ENCODE results near the gene FRAS1.

DNA sequence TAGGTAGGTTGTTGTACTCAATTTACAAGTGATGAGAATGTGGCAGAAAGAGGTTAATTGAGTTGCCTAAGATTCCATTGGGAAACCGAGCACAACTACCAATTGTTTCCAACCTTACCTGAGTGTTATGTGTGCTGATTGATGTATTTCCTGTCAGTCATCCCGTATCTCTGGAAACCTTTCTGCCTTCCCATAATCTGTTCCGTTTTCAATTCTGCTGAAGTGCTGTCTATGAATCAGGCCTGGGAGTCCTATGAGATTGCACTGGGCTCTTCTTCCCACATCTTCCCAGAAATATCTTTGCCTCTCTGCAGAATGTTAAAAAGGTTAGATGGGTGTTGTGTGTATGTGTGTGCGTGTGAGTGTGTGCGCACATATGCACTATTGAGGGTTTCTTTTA lies 264.9 kb downstream of the FRAS1 start:
- TF ChIP-seq, protein P1, sequence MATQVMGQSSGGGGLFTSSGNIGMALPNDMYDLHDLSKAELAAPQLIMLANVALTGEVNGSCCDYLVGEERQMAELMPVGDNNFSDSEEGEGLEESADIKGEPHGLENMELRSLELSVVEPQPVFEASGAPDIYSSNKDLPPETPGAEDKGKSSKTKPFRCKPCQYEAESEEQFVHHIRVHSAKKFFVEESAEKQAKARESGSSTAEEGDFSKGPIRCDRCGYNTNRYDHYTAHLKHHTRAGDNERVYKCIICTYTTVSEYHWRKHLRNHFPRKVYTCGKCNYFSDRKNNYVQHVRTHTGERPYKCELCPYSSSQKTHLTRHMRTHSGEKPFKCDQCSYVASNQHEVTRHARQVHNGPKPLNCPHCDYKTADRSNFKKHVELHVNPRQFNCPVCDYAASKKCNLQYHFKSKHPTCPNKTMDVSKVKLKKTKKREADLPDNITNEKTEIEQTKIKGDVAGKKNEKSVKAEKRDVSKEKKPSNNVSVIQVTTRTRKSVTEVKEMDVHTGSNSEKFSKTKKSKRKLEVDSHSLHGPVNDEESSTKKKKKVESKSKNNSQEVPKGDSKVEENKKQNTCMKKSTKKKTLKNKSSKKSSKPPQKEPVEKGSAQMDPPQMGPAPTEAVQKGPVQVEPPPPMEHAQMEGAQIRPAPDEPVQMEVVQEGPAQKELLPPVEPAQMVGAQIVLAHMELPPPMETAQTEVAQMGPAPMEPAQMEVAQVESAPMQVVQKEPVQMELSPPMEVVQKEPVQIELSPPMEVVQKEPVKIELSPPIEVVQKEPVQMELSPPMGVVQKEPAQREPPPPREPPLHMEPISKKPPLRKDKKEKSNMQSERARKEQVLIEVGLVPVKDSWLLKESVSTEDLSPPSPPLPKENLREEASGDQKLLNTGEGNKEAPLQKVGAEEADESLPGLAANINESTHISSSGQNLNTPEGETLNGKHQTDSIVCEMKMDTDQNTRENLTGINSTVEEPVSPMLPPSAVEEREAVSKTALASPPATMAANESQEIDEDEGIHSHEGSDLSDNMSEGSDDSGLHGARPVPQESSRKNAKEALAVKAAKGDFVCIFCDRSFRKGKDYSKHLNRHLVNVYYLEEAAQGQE (IDR thresholded peaks at IDR 0.05; ENCODE audit: insufficient read depth in 1 of 2, low read depth in 2 of 2, low read length in 2 of 2) = no peak
- TF ChIP-seq POLR2AphosphoS5 (IDR thresholded peaks at IDR 0.05; ENCODE audit: low read depth, low read length) = no peak
- no peak for TF ChIP-seq TAF1 (IDR thresholded peaks at IDR 0.05; ENCODE audit: borderline replicate concordance, insufficient read depth, low read length)
- no peak for TF ChIP-seq SIN3A (IDR thresholded peaks at IDR 0.05; ENCODE audit: borderline replicate concordance, insufficient read depth, low read length)
- TF ChIP-seq FOXP2 (optimal IDR thresholded peaks at IDR 0.05; ENCODE audit: borderline replicate concordance, extremely low read depth, extremely low read length, insufficient read depth) = no peak

Data from PFSK-1 (cell line).